Activated T-helper 1 cell treated with Interleukin-2 at 50 U/mL for 16 hours (primary cell): Measurements from ENCODE around the gene CGREF1.
"Not testable (repeated sequence)": the region's sequence is repeated elsewhere in the genome, so short reads cannot be mapped to it uniquely, and the experiment has no call there.

Experiments used
- DNase-seq: peaks from one replicate; pipeline ENCODE4 v3.0.0-alpha.2; 2020; ENCODE audit warnings: low read depth

CGREF1 gene

DNA sequence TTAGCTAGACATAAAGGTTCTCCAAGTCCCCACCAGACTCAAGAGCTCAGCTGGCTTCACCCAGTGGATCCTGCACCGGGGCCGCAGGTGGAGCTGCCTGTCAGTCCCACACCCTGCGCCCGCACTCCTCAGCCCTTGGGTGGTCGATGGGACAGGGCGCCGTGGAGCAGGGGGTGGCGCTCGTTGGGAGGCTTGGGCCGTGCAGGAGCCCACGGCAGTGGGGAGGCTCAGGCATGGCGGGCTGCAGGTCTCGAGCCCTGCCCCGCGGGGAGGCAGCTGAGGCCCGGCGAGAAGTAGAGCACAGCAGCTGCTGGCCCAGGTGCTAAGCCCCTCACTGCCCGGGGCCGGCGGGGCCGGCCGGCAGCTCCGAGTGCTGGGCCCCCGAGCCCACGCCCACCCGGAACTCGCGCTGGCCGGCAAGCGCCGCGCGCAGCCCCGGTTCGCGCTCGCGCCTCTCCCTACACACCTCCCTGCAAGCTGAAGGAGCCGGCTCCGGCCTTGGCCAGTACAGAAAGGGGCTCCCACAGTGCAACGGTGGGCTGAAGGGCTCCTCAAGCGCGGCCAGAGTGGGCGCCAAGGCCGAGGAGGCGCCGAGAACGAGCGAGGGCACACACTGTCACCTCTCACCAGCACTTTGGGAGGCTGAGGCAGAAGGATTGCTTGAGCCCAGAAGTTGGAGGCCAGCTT is 7.4 kb downstream of the CGREF1 start:
- DNase-seq: not testable (repeated sequence)

- DNase-seq: not testable (repeated sequence)
Measured at GRCh38 chr2:27110603-27111352, 8.2 kb downstream of the CGREF1 start.

DNA sequence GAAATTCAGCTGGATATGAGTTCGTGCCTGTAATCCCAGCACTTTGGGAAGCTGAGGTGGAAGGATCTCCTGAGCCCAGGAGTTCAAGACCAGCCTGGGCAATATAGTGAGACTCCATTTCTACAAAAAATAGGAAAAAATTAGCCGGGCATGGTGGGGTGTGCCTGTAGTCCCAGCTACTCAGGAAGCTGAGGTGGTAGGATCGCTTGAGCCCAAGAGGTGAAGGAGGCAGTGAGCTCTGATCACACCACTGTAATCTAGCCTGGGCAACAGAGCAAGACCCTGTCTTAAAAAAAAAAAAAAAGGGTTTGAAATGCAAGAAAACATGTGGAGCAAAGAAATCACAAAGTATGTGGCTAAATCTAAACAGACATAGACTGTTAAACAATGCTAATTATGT is 9.8 kb downstream of the CGREF1 start:
- DNase-seq: no peak

- no peak for DNase-seq
Measured at GRCh38 chr2:27108221-27108620, 10.7 kb downstream of the CGREF1 start.

- DNase-seq: no peak
Measured at GRCh38 chr2:27105981-27106380, 12.9 kb downstream of the CGREF1 start.

DNA sequence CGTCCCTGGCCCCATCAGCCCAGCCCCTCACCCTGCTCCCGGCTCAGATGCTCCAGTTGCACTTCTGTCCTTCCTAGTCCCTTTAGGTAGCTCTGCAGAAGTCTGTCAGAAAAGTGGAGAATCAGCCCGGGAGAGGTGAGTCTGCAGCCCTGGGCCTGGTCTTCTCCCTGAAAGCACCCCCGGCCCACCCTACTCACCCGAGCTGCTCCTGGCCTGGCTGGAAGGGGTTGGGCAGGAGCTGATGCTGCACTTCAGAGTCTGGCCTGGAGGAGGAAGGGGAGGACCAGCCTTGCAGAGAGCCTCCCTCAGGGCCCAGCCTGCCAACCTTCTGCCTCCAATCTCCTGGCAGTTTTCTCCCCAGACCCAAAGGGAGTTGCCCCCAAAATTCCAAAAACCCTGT is 16.6 kb downstream of the CGREF1 start:
- DNase-seq: no peak

DNA sequence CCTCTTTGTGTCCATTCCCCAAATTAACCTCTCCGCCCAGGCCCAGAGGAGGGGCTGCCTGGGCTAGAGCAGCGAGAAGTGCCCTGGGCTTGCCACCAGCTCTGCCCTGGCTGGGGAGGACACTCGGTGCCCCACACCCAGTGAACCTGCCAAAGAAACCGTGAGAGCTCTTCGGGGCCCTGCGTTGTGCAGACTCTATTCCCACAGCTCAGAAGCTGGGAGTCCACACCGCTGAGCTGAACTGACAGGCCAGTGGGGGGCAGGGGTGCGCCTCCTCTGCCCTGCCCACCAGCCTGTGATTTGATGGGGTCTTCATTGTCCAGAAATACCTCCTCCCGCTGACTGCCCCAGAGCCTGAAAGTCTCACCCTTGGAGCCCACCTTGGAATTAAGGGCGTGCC is 18.9 kb downstream of the CGREF1 start:
- DNase-seq: no peak

GRCh38 chr2:27099334-27099955 is 19.5 kb downstream of the CGREF1 start:
- no peak for DNase-seq

DNA sequence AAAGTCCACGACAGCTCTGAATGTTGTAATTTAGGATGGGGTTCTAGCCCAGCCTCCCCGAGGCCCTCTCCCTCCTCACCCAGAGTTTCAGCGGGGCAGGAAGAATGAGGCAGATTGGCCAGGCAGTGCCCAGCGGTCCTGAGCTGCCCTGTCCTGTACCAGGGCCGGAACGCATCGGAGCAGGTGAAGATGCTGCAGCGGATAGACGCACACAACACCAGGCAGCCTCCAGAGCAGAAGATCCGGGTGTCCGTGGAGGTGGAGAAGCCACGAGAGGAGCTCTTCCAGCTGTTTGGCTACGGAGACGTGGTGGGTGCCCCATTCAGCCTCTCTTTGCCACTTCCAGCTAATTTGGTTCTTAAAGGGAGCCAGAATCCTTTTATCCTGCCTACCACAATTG is 21.6 kb downstream of the CGREF1 start:
- DNase-seq: no peak

DNA sequence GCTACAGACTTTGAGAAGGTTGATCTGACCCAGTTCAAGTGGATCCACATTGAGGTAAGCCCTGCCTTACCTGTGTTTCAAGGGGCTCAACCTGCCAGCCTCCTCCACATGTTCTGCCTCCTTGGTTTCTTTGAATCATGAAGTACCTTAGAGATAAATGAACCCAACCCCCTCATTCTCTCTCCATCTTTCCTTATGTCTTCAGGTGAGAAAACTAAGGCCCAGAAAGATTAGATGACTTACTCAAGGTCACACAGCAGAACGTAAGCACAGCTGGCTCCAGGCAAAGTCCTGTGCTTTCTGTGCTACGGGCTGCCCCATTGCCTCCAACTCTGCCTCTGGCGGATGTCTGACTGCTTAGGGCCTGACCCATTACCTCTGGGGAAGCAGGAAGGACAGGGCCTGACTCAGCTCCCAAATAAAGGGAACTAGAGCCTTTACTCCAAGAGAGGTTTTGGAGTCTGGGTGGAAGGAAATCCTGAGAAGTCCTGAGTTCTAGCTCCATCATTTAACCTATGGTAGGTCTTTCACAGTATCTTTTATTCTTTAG is 22.1 kb downstream of the CGREF1 start:
- no peak for DNase-seq

DNA sequence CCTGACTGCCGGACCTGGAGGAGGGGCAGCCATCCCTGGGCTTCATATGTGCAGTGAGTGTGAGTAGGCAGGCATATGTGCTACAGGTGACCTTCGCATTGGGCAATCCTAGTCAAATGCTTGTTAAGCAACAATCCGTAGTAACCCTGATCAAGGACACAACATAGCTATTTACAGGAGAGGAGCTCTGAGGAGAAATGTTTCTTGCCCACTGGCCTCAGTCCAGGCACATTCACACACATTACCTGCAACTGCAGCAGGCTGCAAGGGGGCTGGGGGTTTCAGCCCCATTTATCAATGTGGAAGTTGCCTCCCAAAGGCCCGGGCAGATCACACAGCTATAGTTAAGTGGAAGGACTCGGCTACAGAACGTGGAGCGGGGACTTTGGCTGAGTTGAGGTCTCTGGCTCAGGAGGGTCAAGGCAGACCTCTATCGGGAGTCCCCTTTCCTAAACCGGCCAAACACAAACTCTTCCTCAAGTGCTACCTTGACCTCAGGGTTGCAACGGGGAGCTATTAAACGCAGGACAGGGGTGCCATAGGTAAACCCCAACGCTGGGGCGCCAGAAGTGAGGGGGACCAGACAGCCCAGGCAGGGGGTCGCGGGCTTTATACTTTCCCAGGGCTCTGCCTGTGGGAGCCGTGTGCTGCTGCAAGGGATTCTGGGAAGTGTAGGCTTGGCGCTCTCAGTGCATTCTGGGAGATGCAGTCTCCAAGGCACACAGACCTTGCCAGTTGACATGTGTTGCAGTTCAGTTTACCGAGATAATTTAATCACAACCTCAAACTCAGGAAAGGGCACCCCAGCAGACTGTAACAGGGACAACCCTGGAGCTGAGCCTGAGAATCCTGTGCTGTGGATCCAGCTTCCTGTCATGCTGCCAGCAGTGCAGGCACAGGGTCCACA is 22.9 kb downstream of the CGREF1 start:
- no peak for DNase-seq

DNA sequence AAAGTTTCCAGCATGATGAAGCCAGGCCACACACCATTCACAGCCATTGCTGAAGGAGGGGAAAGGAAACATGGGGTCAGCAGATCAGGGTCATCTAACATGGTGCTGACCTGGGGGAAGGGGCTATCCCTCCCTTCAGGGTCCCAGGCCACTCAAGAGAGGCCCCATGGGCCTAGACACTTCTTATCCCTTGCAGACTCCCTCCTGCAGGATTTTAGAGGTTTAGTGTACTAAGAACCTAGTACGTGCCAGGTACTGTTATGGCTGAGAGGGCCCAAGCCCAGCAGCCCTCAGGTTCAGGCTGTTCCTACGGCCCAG is 23.5 kb downstream of the CGREF1 start:
- DNase-seq: no peak

- no peak for DNase-seq
Measured at GRCh38 chr2:27094353-27094984, 24.5 kb downstream of the CGREF1 start.

GRCh38 chr2:27093430-27094352 is 25.2 kb downstream of the CGREF1 start:
- no peak for DNase-seq

DNA sequence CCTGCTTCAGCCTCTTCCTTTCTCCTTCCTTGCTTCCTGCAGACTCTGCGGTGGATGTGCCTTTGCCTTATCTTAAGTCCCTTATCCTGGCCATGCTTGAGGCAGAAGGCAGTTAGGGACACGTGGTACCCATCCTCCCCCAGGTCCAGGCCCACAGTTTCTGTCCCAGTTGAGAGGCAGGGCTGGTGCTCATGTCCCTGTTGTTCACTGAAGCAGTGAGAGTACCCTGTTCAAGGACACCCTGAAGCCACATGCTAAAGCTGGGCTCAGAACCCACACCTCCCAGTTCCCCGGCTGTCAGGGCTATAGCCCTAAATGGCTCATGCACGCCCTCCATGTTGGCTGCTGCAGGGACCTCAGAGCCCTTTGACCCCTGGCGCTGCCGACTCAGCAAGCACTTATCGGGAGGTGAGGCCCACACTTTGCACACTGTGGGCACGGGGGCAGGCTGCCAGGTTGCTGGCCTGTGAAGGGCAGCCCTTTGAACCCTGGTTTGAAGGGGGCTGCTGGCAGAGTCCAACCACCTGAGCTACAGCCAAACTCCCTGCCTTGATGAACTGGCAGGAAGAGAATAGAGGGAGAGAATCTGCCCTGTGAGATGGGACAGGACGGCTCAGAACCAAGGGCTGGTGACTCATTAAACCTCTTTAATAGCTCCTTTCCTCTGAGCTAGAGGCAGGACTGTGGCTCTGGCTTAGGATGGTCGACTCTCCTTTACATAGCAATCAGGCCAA is 26.1 kb downstream of the CGREF1 start:
- DNase-seq: no peak

DNA sequence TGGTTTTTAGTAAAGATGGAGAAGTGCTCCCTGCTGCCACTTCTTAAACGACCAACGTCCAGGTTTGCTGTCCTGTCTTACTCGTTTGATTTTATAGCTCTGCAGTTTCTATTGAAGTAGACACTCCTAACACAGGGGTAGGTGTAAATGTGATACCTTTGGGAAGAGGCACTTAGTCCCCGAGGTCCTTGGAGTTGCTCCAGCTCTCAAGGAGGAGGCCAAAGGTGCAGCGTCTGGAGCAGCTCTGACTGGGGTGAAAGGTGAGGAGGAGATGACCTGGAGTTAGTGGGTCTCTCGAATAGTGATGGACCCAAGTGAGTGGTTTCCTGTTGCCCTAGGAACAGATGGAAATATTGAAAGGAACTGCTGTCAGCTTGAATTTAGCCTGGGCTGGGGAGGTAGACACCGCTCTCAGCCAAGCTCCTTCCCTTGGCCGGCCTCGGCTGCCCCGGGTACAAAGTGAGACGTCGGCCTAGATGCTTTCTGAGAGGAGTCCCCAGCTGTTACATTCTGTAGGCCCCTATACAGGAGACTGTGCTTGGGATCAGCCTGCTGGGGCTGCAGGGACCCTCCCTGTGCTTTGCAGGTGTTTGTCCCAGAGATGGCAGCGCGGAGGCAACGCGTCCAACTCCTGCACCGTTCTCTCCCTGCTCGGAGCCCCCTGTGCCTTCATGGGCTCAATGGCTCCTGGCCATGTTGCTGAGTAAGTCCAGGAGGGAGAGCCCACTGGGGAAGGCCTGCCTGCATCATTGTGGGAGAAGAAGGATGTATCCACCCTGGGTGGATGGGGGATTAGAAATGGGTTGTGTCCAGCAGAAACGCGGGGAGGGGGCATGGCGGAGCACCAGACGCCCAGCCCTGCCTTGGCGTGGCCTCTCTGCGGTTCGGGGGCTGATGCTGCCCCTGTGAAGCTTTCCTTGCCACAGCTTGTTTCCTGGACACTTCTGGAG is 26.9 kb downstream of the CGREF1 start:
- DNase-seq: no peak

- DNase-seq: no peak
Measured at GRCh38 chr2:27089111-27089954, 29.6 kb downstream of the CGREF1 start.

DNA sequence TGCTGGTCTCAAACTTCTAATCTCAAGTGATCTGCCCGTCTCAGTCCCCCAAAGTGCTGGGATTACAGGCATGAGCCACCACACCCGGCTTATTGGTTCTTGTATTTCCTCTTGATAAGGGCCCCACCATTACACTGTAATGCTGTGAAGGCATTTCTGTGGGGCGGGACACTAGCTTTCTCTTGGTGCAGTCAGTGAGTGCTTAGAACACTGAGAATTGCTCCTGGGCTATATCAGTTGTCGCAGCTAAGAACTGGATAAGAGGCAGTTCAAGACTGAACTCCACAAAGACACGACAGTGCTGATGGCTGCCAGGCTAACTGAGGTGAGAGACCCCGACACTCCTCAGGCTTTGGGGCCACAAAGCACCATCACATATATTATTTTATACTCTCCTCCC is 30.3 kb downstream of the CGREF1 start:
- no peak for DNase-seq
